Retinal pigment epithelial cell (primary cell): ENCODE results near the gene SHFL.

Experiments
- DNase-seq: peaks from one replicate; pipeline ENCODE4 v3.0.0-alpha.2; 2010; ENCODE audit warnings: low read depth
- H3K4me3 ChIP-seq: 2 replicates; pipeline ENCODE4 v1.5.1; 2011; ENCODE audit warnings: mild to moderate bottlenecking, low read length, control low read depth, moderate library complexity
- CTCF ChIP-seq: conservative IDR thresholded peaks from 2 replicates; pipeline ENCODE4 v1.5.1; 2011; ENCODE audit warnings: low read depth, low read length, control low read depth, inconsistent platforms

The SHFL gene

GRCh38 chr19:10074153-10074552 lies 12.0 kb upstream of the SHFL start:
- peak; percentile 35 for TF ChIP-seq CTCF
- no peak overlapping the region for H3K4me3 ChIP-seq
- DNase-seq, result no peak

GRCh38 chr19:10076535-10076934 lies 9.6 kb upstream of the SHFL start:
- no peak for TF ChIP-seq CTCF
- no peak for DNase-seq
- H3K4me3 ChIP-seq, result no peak overlapping the region

GRCh38 chr19:10078329-10078728 lies 7.8 kb upstream of the SHFL start:
- no peak for TF ChIP-seq CTCF

GRCh38 chr19:10079031-10079453 lies 7.1 kb upstream of the SHFL start:
- DNase-seq, result no peak
- no peak overlapping the region for H3K4me3 ChIP-seq
- no peak for TF ChIP-seq CTCF

More at GRCh38 chr19:10078329-10078728, 7.8 kb upstream of the SHFL start:
- no peak overlapping the region for H3K4me3 ChIP-seq
- DNase-seq, result no peak

DNA sequence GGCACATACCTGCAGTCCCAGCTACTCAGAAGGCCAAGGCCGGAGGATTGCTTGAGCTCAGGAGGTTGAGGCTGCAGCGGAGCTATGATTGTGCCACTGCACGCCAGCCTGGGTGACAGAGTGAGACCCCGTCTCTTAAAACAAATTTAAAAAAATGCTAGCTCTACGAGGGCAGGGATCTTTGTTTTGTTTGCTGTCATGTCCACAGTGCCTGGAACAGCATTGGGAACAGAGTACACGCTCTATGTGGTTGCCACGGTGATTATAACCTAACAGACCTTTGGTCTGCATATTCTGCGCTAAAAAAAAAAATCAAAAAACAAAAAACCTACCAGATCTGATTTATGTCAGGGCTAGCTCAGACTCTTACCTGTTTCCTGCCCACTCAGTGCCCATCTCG lies 2.2 kb upstream of the SHFL start:
- no peak for TF ChIP-seq CTCF
- H3K4me3 ChIP-seq, result no peak overlapping the region
- DNase-seq, result no peak

GRCh38 chr19:10084803-10085202 lies 1.3 kb upstream of the SHFL start:
- TF ChIP-seq CTCF, result no peak
- H3K4me3 ChIP-seq, result no peak overlapping the region
- no peak for DNase-seq

GRCh38 chr19:10086591-10087192 lies 575 bp downstream of the SHFL start:
- H3K4me3 ChIP-seq, result peak overlapping the region; percentile 61
- DNase-seq, result no peak
- TF ChIP-seq CTCF, result no peak
